B cell (primary cell): Measurements from ENCODE around the gene GPR15LG.

Source experiments
- EZH2 ChIP-seq: IDR thresholded peaks from 2 replicates; pipeline ENCODE4 v1.6.1; 2012; ENCODE audit warnings: borderline replicate concordance, low read depth, mild to moderate bottlenecking, moderate library complexity, low read length; ENCODE audit not compliant: insufficient read depth, poor library complexity, severe bottlenecking
- TF ChIP-seq, protein P1 (sequence below): fragments of 200-600 bp; IDR thresholded peaks from one replicate; pipeline ENCODE4 v1.8.0; 2022; ENCODE audit warnings: antibody characterized with exemption, mild to moderate bottlenecking

DNA sequence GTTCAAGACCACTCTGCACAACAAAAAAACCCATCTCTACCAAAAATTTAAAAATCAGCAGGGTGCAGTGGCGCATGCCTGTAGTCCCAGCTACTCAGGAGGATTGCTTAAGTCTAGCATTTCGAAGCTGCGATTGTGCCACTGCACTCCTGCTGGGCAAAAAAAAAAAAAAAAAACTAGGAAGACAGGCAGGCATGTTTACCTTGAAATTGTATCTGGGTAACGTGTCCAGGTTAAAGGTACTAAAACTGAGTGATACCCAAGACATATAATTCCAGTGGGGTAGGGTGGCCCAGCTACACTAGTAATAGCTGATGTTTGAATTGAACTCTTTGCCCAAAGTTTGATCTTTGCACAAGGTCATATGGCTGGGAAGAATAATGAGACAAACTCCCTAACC lies 18.1 kb upstream of the GPR15LG start:
- TF ChIP-seq, protein P1, sequence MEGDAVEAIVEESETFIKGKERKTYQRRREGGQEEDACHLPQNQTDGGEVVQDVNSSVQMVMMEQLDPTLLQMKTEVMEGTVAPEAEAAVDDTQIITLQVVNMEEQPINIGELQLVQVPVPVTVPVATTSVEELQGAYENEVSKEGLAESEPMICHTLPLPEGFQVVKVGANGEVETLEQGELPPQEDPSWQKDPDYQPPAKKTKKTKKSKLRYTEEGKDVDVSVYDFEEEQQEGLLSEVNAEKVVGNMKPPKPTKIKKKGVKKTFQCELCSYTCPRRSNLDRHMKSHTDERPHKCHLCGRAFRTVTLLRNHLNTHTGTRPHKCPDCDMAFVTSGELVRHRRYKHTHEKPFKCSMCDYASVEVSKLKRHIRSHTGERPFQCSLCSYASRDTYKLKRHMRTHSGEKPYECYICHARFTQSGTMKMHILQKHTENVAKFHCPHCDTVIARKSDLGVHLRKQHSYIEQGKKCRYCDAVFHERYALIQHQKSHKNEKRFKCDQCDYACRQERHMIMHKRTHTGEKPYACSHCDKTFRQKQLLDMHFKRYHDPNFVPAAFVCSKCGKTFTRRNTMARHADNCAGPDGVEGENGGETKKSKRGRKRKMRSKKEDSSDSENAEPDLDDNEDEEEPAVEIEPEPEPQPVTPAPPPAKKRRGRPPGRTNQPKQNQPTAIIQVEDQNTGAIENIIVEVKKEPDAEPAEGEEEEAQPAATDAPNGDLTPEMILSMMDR, result no peak
- TF ChIP-seq EZH2, result no peak
